DMS79 treated with DMSO at 0.1 percent for 48 hours (cell line): ENCODE measurements around the gene KDM2A.

Experiments used
- DNase-seq: peaks from one replicate; lab custom pipeline; 2025; lab: John Stamatoyannopoulos, UW

The KDM2A gene

GRCh38 chr11:67302571-67303131 lies 183.6 kb downstream of the KDM2A start:
- peak; percentile 46 for DNase-seq

- peak; percentile 61 for DNase-seq
These were observed 184.2 kb downstream of the KDM2A start, which contains the start of gene SSH3 for GRCh38 chr11:67303132-67303834. Gene SSH3, plus strand, starts transcription at chr11:67303530. Its CDS starts 96 bp downstream, at chr11:67303626.

- DNase-seq, result no peak
These were observed 184.9 kb downstream of the KDM2A start for GRCh38 chr11:67303835-67304411.

- no peak for DNase-seq
These were observed 185.5 kb downstream of the KDM2A start for GRCh38 chr11:67304511-67305113.

- DNase-seq, result no peak
These were observed 187.9 kb downstream of the KDM2A start for GRCh38 chr11:67306769-67307544.

- no peak for DNase-seq
These were observed 188.5 kb downstream of the KDM2A start for GRCh38 chr11:67307545-67308001.
